HG02642 (cell line): ENCODE data around the gene DROSHA.
A peak's percentile ranks its signal among the peaks of the same experiment; 100 is the strongest.
"Not testable (repeated sequence)": the region's sequence is repeated elsewhere in the genome, so short reads cannot be mapped to it uniquely, and the experiment has no call there.

Experiments used
- ATAC-seq: cut with Tn5 transposase; IDR thresholded peaks from one replicate; pipeline ENCODE4 v1.9.1; 2021; ENCODE audit warnings: mild to moderate bottlenecking; ENCODE audit not compliant: unreplicated experiment, poor library complexity

DROSHA gene, protein sequence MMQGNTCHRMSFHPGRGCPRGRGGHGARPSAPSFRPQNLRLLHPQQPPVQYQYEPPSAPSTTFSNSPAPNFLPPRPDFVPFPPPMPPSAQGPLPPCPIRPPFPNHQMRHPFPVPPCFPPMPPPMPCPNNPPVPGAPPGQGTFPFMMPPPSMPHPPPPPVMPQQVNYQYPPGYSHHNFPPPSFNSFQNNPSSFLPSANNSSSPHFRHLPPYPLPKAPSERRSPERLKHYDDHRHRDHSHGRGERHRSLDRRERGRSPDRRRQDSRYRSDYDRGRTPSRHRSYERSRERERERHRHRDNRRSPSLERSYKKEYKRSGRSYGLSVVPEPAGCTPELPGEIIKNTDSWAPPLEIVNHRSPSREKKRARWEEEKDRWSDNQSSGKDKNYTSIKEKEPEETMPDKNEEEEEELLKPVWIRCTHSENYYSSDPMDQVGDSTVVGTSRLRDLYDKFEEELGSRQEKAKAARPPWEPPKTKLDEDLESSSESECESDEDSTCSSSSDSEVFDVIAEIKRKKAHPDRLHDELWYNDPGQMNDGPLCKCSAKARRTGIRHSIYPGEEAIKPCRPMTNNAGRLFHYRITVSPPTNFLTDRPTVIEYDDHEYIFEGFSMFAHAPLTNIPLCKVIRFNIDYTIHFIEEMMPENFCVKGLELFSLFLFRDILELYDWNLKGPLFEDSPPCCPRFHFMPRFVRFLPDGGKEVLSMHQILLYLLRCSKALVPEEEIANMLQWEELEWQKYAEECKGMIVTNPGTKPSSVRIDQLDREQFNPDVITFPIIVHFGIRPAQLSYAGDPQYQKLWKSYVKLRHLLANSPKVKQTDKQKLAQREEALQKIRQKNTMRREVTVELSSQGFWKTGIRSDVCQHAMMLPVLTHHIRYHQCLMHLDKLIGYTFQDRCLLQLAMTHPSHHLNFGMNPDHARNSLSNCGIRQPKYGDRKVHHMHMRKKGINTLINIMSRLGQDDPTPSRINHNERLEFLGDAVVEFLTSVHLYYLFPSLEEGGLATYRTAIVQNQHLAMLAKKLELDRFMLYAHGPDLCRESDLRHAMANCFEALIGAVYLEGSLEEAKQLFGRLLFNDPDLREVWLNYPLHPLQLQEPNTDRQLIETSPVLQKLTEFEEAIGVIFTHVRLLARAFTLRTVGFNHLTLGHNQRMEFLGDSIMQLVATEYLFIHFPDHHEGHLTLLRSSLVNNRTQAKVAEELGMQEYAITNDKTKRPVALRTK (N-terminal part only)

DNA sequence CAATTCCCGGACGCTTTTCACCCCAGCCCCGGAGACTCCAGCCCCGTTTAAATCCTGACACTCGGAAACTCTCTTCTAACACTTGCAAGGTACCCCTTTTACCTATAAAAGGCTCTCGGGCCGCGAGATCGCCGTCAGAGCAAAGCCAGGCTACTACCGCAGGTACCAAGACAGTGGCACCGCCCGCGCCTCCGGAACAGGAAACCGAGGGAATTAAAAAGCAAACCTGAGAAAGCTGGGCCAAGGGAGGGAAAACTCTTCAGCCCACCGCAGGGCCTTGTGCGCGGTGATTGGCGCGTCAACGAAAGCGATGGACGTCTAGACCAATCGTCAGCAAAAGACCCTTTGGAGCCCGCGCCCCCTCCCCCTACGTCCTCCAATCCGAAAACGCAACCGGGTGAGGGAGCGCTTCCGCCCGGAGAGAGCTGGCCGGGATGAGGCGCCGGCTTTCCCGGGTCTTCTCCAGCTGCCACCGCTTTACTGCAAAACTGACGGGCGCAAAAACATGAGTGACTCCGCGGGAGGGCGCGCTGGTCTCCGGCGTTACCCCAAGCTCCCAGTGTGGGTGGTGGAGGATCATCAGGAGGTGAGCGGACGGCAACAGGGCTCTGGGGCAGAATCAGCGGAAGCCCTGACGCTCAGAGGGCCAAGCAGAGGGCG lies at the start of gene DROSHA, which contains the start of gene C5orf22:
Gene DROSHA (minus strand): TSS at position 206 of the 660 bp plus-strand sequence. CDS start 3,034 bp downstream, outside the sequence.
Gene C5orf22 (plus strand): TSS at position 414 of the 660 bp plus-strand sequence. CDS start 92 bp downstream, at position 506.
- ATAC-seq: peak; percentile 95

DNA sequence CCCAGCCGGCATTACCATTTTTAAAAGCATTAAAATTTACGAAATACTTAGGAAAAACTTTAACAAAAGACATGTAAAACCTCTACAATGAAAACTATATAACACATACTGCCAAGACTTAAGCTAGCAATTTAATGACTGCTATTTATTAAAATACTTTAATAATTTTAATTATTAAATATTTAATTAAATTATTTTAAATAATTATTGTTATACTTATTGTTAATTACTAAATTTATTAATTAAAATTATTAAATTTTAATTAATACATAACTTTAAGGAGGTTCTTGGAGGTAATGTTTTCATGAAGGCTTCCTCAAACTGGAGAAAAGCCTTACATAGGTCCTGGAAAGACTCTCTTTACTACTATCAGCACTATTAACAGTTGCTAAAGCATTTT lies 47.7 kb upstream of the DROSHA start:
- ATAC-seq: no peak

DNA sequence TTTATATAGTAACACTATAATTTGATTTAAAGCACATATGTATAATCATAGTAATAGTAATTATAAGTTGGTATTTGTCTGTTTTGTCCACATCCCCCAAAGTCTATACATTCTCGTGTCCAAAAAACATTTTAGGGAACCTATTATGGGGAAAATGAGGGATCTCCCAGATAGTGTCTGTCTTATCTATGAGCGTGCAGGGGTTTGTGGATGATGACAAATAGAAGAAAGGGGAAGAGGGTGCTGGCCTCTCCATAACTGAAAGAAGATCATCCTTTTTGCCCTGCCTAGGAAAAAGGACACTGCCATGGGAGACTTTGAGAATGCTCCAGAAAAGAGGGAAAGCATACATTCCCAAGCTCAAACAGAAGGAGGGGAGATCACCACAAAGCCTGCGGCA lies 45.5 kb upstream of the DROSHA start:
- no peak for ATAC-seq

DNA sequence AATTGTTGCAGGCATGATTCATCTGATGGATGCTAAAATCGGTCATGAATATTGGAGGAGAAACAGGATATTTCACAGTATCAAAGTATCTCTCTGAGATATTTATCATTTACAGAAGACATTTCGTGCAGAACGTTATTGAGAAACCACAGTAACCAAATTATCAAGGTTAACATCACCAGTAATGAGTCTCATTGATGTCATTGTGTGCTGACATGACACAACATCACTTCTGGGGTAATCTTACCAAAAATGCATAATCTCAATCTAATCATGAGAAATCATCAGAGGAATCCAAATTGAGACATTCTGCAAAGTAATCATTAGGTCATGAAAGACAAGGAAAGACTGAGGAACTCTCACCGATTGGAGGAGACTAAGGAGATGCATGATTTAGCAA lies 42.9 kb upstream of the DROSHA start:
- no peak for ATAC-seq

DNA sequence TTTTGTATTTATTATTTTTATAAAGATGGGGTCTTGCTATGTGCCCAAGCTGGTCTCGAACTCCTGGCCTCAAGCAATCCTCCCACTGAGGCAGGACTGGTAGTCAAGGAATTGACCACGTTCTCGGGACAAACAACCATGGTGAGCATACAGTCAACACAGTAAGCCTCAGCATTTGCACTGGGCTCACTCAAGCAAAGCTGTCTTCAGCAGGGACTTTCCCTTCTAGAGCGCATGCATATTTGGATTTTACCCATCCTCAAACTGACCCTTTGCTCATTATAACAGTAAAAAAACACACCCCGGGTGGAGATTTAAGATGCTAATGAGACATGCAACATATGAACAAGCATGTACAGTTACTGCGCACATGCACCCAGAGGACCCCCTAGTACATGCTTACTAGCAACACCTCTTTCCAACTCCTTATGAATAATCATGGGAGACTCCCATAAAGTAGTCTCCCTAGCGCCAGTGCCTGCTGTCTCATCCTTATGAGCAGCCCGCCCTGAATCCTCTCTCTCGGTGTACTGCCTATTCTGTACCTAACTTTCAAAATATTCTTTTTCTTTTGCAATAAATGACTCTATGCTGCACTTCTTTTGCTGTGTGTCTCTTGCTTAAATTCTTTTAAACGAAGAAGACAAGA lies 41.7 kb upstream of the DROSHA start:
- ATAC-seq: peak; percentile 86

DNA sequence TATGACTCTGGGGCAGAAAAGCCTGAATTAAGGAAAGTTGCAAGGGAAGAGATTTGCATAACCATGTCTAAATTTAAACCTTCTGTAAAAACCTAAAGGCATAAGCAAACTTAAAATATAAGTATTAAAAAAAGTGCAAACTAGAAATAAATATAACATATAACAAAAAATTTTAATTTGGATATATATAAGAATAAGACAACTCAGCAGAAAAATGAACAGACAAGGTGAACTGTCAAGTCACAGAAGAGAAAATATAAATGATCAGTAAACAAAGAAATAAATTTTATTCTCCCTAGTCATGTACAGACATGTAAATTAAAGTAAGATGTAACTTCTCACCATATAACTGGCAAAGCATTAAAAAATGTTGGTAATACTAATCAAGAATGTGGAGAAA lies 37.2 kb upstream of the DROSHA start:
- ATAC-seq: no peak

DNA sequence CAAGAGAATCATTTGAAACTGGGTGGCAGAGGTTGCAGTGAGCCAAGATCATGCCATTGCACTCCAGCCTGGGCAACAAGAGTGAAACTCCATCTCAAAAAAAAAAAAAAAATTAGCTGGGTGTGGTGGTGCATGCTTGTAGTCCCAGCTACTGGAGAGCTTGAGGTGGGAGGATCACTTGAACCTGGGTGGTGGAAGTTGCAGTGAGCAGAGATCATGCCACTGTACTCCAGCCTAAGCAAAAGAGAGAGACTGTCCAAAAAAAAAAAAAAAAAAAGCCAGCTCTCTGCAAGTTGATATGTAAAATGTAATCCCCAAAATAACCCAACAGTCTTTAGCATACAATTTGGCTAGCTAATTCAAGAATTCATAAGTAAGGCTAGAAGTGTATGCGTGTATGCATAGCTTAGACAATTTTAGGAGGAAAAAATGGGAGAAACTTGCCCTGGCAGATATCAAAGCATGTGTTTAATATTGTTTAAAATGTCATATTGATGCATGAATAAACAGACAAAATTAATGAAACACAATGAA lies 36.5 kb upstream of the DROSHA start:
- no peak for ATAC-seq

DNA sequence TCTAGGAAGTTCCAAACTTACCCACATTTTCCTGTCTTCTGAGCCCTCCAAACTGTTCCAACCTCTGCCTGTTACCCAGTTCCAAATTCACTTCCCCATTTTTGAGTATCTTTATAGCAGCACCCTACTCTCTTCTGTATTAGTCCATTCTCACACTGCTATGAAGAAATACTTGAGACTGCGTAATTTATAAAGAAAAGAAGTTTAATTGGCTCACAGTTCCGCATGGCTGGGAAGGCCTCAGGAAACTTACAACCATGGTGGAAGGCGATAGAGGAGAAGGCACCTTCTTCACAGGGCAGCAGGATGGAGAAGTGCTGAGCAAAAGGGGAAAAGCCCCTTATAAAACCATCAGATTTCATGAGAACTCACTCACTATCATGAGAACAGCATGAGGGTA lies 34.5 kb upstream of the DROSHA start:
- not testable (repeated sequence) for ATAC-seq

DNA sequence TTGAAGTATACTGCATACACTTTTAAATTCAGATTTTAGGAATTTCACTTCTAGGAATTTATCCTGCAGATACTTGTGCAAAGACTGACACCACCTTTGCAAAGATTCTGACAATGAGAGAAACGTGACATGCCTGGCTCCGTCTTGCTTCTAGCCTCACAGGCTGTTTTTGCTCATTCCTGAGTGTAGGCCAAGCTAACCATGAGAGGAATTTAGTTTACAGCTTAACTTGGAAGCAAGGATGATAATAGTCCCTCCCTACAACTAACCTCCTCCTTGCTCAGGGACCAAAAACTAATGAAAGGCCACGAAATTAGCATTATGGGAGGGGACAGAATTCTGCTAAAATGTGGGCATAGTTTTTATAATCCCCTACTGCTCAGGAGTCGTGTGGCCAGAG lies 31.3 kb upstream of the DROSHA start:
- ATAC-seq: no peak

DNA sequence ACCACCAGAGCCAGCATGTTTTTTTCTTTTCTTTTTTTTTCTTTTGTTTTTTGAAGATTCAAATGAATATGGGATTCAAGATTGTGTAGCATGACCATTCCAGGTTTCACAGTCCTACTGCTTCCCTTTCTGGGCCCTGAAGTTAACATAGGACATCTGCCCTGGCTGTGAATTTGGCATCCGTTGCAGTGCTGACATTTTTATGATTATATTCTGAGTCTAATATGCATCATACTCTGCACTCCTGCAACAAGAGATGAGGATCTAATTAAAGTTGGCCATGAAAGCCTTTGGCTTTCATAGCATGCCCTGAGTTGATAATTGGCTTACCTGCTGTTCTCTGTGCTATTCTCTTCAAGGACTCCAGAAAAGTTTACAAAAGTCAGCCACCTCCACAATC lies 30.1 kb upstream of the DROSHA start:
- no peak for ATAC-seq

DNA sequence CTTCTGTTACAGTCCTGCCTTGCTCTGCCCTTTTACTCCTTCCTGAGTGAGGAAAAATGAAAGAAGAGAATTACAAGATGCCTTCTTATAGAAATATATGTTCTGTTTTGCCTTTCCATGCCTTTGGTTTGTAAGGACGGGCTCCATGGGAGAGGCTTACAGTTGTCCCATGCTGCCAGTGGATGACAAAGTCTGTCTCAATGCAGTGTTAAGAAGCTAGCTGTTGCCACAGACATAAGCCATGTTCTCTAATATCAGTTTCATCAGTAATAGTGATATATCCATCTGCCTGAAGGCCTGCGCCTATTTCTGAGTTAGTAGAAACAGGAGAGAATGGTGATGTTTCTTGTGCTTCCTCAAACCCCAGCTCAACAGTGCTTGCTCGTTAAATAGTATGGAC lies 28.0 kb upstream of the DROSHA start:
- no peak for ATAC-seq

DNA sequence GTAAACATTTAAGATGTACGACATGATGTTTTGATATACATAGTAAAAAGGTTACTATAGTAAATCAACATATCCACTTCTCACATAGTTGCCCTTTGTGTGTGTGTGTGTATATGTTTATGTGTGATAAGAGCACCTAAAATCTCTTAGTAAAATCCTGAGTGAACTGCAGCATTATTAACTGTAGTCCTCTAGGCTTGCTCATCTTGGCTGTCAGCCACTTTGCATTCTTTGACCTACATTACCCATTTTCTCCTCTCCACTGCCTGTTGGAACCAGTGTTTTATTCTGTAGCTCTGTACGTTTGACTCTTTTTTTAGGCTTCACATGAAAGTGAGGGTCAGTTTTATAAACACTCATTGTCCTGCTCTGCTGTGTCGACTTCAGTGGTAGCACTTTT lies 24.6 kb upstream of the DROSHA start:
- no peak for ATAC-seq

DNA sequence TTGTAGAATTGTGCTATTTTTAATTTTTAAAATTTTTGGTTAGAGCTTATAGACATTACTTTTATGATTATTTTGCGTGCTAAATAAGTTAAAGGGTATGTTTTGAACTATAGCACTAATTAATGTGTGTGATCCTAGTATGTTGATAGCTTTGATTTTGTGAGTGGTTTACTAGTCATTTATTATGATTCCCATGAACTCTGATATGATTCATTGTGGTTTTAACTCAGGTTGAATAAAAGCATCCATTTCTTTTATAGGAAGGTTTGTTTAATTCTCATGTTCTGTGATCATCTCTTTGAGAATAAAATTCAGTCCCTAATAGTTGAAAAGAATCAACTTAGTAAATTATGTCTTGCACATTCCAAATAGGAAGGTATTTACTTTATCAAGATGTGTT lies 22.7 kb upstream of the DROSHA start:
- no peak for ATAC-seq

DNA sequence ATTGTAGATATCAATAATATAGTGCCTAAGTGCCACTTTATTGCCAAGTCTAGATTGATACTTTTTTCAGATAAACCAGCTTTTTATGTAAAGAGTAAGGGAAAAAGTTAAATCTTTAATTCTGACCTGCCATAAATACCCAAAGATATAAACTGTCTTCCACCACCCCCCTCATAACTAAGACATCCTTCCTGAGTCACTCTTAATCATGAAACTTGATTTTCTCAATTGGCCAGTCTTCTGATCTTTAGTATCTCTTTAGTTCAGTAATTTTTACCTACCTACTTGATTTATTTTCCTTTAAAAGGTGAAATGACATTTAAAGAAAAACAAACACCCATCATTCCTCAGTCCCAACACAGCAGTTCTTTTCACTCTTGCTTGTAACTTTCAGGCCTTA lies 22.0 kb upstream of the DROSHA start:
- no peak for ATAC-seq

DNA sequence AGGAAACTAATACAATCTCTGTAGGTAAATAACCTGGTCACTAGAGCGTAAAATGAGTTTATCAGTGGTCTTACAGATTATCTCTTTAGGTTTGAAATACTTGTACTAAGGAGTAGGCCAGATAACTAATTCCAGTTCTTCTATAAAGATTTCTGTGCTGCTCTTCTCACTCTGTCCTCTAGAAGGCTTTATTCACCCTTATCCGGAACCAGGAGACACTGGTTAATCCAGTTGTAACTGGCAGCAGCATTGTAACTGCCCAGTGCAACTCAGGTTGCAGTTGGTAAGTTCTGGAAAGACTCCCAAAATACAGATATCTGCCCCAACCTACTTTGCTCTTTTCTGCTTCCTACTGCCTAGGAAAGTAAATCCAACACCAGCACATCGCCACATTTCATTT lies 20.0 kb upstream of the DROSHA start:
- no peak for ATAC-seq

DNA sequence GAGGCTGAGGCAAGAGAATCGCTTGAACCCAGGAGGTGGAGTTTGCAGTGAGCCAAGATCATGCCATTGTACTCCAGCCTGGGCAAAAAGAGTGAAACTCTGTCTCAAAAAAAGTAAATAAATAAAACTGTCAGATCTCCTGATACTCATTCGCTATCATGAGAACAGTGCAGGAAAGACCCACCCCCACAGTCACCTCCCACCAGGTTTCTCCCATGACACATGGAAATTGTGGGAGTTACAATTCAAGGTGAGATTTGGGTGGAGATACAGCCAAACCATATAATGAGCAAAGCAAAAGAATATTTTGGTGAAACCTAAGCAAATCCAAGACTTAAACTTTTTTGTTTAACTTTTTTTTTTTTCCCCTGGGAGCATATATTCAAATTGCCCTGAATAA lies 17.2 kb upstream of the DROSHA start:
- not testable (repeated sequence) for ATAC-seq

DNA sequence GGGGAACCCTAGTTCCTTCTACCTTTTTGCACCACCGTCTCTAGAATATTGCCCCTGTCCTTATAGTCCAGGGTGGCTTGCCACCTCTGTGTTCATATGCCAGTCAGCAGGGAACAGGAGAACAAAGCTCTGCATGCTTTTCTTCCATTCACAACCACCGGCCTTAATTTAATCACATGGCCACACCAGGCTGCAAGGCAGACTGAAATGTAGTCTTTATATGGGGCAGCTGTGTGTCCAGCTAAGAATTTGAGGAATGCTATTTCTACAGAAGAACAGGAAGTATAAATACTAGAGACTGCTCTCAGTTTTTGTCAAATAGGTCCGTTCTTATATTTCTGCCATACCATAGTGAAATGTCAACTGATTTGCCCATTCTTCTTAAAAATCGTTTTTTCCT lies 6.0 kb upstream of the DROSHA start:
- no peak for ATAC-seq

DNA sequence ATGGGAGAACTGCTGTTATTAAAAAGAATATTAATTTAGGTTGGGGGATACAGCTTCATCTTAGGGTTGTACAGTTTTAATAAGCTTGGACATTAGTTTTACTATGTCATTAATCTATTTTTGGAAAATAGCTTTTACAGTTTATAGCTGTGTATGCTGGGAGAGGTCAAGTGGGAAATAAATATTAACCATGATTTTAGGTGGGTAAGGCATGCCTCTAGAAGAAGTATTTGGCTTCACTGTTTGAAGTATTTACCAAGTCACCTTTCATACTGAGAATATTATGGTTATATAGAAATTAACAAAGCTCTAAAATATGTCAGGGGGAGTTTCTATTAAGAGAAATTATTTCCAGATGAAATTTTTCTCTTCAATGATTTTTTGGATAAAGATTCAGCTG lies 5.5 kb upstream of the DROSHA start:
- no peak for ATAC-seq

DNA sequence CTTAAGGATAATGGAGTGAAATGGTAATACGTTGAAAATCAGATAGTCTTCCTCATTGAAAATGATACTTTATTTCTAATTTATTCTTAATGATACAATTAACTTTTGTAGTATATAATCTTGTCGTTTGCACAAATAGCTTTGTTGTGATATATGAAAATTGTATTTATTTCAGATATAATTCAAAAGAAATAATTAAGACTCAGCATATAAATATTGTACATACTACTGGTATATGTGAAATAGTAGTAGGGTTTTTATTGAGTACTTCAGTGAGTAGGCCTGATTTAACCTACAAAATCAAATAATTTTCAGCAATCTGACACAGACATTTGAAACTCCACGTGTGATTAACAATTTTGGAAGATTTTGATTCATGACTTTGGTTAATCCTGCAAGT lies 5.0 kb upstream of the DROSHA start:
- no peak for ATAC-seq
